ENCODE data around the gene NLRP12.
"Not testable (repeated sequence)": the region's sequence is repeated elsewhere in the genome, so short reads cannot be mapped to it uniquely, and the experiment has no call there.

Gene NLRP12

GRCh38 chr19:53774491-53774890, 49.6 kb downstream of the NLRP12 start:
- not testable (repeated sequence) for DNase-seq (ENCODE audit: low spot score)

GRCh38 chr19:53773999-53774398, 50.1 kb downstream of the NLRP12 start:
- DNase-seq (ENCODE audit: low spot score): no peak

DNA sequence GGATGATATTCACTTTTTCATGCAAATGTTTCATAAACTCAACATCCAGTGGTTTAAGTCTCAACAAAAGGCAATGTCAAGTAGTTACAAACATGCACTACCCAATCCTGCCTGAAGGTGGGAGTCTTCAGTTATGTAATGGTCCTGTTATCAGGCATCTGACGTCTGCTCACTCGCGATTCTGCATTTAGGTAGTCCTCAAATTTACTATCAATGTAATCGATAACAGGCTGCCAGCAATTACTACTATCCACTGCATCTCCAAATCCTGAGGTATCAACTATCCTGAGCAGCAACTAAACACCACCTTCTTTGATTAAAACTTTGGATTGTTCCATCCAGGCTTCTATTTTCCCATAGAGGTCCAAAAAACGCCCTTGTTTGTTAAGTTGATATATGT, 51.2 kb downstream of the NLRP12 start:
- DNase-seq (ENCODE audit: low spot score): peak; percentile 69

DNA sequence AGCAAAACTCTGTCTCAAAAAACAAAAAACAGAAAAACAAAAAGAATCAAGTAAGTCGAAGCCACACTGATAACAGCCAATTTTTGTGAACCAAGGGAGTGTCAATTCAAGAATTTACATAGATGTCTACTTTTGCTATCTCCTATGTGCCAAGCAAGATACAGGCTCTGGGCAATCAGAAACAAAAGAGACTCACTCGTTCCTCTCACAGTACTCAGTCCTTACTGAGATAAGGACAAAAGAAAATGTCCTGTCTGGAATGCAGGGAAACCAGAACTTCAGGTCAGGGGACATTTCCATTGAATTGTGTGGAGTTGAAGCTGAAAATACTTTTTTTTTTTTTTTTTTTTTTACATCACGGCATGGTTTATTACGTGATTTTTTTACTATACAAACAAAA, 53.0 kb downstream of the NLRP12 start:
- DNase-seq (ENCODE audit: low spot score): no peak

DNA sequence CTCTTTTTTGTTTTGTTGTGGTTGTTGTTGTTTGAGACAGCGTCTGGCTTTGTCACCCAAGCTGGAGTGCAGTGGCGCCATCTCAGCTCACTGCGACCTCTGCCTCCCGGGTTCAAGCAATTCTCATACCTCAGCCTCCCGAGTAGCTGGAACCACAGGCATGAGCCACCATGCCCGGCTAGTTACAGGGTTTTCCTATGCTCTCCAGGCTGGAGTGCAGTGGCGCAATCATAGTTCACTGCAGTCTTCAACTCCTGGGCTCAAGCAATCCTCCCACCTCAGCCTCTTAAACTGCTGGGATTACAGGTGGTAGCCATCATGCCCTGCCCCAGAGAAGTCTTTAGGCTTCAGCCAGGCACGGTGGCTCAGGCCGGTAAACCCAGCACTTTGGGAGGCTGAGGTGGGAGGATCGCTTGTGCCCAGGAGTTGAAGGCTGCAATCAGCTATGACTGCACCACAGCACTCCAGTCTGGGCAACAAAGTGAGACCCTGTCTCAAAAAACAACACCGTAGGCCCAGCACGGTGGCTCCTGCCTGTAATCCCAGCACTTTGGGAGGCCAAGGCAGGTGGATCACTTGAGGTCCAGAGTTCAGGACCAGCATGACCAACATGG, 54.3 kb downstream of the NLRP12 start:
- DNase-seq (ENCODE audit: low spot score): not testable (repeated sequence)

GRCh38 chr19:53768401-53768800, 55.7 kb downstream of the NLRP12 start:
- no peak for DNase-seq (ENCODE audit: low spot score)

GRCh38 chr19:53758991-53759390, 65.1 kb downstream of the NLRP12 start:
- DNase-seq (ENCODE audit: low spot score): not testable (repeated sequence)
